HG03025 (cell line): ENCODE data around the gene NFIL3.
"Not testable (repeated sequence)": the region's sequence is repeated elsewhere in the genome, so short reads cannot be mapped to it uniquely, and the experiment has no call there.

Experiments used
- ATAC-seq: cut with Tn5 transposase; IDR thresholded peaks from one replicate; pipeline ENCODE4 v1.9.1; 2021; ENCODE audit warnings: mild to moderate bottlenecking, moderate library complexity; ENCODE audit not compliant: unreplicated experiment, low FRiP score

The NFIL3 gene

DNA sequence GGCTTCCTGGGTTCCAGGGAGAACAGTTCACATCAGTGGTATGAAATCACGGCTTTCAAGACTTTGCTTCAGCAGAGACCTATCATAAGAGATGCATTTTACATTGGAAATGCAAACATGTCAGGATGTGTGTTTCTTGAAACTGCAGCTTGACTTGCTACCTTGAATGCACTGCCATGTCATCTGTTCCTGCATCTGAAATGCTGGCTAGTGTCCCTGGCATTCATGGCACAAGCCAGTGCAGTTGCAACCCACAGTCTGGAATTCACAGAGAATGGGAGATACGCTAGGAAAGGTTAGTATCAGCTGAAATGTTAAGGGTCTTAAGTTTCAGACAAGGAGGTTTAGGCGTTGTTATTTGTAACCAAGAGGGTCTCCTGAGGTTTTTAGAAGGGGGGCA is 24.7 kb downstream of the NFIL3 start:
- ATAC-seq, result no peak

GRCh38 chr9:91395553-91396471 is 27.8 kb downstream of the NFIL3 start:
- ATAC-seq, result no peak

- no peak for ATAC-seq
These were observed 28.5 kb downstream of the NFIL3 start for GRCh38 chr9:91395106-91395552.

DNA sequence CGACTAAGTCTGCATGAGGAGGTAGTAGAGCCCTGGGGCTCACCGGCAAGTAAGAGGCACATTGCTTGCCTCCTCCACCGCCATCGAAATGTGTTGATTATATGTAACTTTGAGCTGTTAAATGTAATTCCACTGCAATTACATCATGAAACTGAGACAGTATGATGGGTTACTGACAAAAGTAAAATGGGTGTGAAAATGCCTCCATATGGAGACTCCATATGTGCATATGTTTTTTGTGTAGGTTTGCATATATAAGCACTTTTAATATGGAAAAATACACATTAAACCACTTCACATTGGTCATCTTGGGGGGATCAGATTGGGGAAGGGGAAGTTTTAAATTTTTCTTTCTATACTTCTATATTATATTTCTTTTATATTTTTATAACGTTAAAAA is 29.8 kb downstream of the NFIL3 start:
- no peak for ATAC-seq

DNA sequence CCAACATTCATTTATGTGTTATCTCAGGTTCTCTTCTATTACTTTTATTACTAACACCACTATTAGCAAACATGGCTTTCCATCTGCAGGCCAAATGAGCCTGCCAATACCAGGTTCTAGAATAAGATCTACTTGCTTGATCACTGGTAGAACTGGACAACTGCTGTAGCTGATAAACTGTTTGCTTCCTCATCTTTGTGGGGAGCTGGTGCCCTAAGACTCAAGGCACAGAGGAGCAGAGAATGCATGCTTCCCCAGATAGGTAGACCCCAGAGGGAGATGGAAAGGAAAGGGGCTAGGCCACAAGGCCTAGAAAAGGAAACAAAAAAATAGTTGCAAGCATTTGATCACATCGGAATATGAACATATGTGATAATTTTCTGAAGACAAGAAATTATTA is 31.2 kb downstream of the NFIL3 start:
- ATAC-seq, result no peak

DNA sequence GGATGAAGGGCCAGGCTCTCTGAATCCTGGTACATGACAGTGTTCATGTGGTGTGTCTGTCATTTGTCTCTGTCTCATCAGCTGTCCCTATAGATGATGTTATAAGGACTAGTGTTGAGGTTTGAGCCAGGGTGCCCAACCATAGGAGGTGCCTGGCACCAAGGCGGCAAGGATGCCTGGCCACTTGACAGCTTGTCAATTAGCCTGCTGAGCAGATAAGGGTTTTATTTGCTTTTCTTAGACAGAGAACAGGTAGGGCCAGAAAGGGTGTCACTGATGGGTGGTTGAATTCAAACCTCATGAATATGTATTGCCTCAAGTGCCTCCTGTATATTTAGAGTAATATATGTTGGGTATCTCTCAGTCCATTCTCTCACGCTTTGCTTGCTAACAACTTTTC is 31.8 kb downstream of the NFIL3 start:
- no peak for ATAC-seq

GRCh38 chr9:91391412-91391811 is 32.2 kb downstream of the NFIL3 start:
- ATAC-seq, result no peak

GRCh38 chr9:91389686-91390085 is 33.9 kb downstream of the NFIL3 start:
- ATAC-seq, result not testable (repeated sequence)

DNA sequence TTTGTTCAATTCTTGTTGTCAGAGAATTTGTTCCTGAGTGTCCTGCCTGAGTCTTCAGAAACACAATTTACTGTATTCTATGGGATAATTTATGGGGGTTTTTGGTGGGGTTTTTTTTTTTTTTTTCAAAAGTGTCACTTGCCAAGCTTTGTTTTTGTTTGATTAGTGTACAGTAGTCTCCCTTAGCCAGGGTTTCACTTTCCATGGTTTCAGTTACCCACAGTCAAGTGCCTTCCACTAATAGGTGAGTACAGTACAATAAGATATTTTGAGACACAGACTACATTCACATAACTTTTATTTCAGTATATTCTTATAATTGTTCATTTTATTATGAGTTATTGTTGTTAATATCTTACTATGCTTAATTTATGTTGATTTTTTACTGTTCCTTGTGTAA is 36.9 kb downstream of the NFIL3 start:
- no peak for ATAC-seq

DNA sequence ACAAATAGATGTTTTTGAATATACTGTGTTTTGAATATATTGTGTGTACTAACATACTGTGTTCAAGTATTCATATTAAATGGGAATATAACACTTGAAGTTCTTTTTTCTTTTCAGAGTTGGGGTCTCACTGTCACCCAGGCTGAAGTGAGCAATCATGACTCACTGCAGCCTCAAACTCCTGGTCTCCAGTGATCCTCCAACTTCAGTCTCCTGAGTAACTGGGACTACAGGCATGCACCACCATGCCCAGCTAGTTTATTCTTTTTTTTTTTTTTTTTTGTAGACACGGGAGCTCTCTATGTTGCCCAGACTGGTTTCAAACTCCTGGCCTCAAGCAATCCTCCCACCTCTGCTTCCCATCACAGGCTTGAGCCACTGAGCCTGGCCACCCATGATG is 38.7 kb downstream of the NFIL3 start:
- ATAC-seq, result no peak

GRCh38 chr9:91383577-91383976 is 40.1 kb downstream of the NFIL3 start:
- ATAC-seq, result no peak

- no peak for ATAC-seq
These were observed 41.3 kb downstream of the NFIL3 start for GRCh38 chr9:91382298-91382697.

GRCh38 chr9:91379426-91379825 is 44.2 kb downstream of the NFIL3 start:
- no peak for ATAC-seq

- no peak for ATAC-seq
These were observed 44.9 kb downstream of the NFIL3 start for GRCh38 chr9:91378695-91379127.

DNA sequence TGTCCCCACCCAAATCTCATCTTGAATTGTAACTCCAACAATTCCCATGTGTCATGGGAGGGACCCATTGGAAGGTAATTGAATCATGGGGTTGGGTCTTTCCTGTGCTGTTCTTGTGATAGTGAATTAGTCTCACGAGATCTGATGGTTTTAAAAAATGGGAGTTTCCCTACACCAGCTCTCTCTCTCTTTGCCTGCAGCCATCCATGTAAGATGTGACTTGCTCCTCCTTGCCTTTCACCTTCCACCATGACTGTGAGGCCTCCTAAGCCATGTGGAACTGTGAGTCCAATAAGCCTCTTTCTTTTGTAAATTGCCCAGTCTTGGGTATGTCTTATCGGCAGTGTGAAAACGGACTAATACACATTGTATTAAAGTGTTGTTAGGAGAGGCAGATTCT is 45.6 kb downstream of the NFIL3 start:
- not testable (repeated sequence) for ATAC-seq

DNA sequence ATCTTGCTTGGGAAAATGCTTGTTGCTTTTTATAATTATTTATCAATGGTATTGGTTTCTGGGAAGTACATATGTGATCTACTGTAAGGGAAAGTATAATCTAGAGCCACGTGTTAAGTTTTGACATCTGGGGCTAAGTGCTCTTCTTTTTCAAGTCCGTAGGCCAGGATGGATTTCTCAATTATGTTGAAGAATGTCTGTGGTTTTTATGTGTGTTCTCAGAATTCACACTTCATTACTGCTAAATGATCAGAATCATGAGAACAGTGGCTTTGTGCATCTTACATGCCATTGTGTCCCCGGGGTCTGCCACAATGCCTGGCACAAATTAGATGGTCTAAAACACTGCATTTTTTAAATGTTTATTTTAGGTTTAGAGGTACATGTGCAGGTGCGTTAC is 47.4 kb downstream of the NFIL3 start:
- no peak for ATAC-seq

DNA sequence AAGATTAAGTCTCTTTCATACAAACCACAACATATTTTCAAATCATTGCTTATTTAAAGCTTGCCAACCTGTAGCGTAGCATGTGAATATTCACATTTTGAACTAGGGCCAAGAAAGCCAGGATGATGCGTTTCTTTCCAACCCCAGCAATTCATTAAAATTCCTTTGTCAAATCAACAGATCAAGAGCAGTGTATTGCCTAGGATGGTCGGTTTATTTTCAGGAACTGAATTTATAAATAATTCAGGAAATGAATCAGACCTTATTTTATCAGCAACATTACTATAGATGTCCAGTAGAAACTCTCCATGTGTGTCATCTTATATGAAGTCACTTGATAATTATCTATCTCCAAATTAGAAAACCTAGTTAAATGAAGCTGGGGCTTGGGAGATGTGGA is 48.7 kb downstream of the NFIL3 start:
- ATAC-seq, result no peak

- no peak for ATAC-seq
These were observed 51.7 kb downstream of the NFIL3 start for GRCh38 chr9:91371894-91372293.

DNA sequence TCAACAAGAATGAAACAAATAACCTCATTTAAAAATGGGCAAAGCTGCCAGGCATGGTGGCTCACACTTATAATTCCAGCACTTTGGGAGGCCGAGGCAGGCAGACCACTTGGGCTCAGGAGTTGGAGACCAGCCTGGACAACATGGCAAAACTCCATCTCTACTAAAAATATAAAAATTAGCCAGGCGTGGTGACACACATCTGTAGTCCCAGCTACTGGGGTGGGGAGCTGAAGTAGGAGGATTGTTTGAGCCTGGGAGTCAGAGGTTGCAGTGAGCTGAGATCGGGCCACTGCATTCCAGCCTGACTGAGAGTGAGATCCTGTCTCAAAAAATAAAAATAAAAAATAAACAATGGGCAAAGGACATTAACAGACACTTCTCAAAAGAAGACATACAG is 53.6 kb downstream of the NFIL3 start:
- not testable (repeated sequence) for ATAC-seq

DNA sequence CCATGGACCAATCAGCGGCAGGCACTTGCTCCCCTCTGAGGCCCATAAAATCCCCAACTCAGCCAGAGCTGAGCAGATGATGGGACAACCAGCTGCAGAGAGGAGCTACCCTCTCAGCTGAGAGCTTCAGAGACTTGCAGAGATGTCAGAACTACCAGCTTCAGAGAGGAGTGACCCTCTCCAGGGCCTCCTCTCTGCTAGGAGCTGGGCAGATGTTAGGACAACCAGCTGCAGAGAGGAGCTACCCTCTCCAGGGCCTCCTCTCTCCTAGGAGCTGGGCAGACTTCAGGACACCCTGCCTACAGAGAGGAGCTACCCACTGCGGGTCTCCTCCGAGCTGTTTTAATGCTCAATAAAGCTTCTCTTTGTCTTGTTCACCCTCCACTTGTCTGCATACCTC is 58.9 kb downstream of the NFIL3 start:
- ATAC-seq, result no peak

DNA sequence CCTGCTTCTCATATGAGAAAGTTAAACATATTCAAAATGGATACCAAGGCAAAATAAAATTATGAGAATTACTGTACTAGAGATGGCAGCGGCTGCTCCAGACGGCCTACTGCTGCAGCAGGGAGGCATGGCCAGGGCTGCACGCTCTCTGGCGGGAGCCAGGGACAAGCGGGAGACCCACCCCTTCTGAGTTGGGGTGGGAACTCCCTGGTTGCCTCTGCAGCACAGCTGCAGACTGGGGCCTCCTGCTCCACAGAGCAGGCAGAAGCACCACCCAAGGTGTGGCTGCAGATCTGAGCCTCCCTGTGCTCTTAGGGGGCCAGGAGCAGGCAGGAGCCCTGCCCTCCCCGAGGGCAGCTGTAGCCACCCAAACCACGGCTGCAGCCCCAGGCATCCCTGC is 59.6 kb downstream of the NFIL3 start:
- ATAC-seq, result no peak

GRCh38 chr9:91362051-91362611 is 61.5 kb downstream of the NFIL3 start:
- ATAC-seq, result peak; percentile 8
